HepG2 (cell line): Measurements from ENCODE around the gene SMOC1. TPM values are rescaled to one million over a fixed set of nuclear protein-coding genes. Genes with fewer than 3 reads are reported as not detected.

Experiments used
- ATAC-seq: fragments of 200-7000 bp; cut with Tn5 transposase; 3 replicates; pipeline ENCODE4 v1.9.1; 2020; ENCODE audit warnings: mild to moderate bottlenecking, moderate library complexity
- BruUV-seq: library from RNA; stranded (reverse); fragments of 400-500 nt; replicated peaks from 2 replicates; lab custom pipeline; 2021; lab: Mats Ljungman, UMichigan
- CTCF ChIA-PET: fragments of 300-600 bp; formaldehyde crosslinking; extraction: SDS; loops from one replicate; lab custom pipeline; 2021; ENCODE audit warnings: low total read pairs, inconsistent platforms, low intra/inter-chr PET ratio; lab: Yijun Ruan, JAX
- POLR2A ChIA-PET: fragments of 350-600 bp; sonication (Branson Sonifier 250); formaldehyde crosslinking; loops from one replicate; lab custom pipeline; 2020; ENCODE audit warnings: antibody characterized with exemption, inconsistent platforms; lab: Yijun Ruan, JAX
- DNase-seq: peaks from one replicate; pipeline ENCODE4 v3.0.0-alpha.2; 2015; ENCODE audit warnings: low spot score
- FAIRE-seq: peaks from 3 replicates; lab custom pipeline; 2011; peaks lifted over from hg19 to GRCh38; lab: Jason Lieb, UNC
- H2AFZ ChIP-seq: one replicate; pipeline ENCODE4 v1.6.1; 2011; ENCODE audit warnings: low read length, inconsistent platforms
- H3K27ac ChIP-seq: fragments of 300-600 bp; 3 replicates; pipeline ENCODE4 v1.8.0; 2011; ENCODE audit warnings: mixed run types, mild to moderate bottlenecking, mixed read lengths, low read length, inconsistent platforms; ENCODE audit not compliant: insufficient read depth; ENCODE audit errors: extremely low read length
- H3K27me3 ChIP-seq, 2 experiments: fragments of 200-600 bp in 1 of 2; 2 replicates in 1 of 2; 3 replicates in 1 of 2; pipeline versions ENCODE4 v1.6.0 to v1.8.0; 2011; ENCODE audit warnings: low read length in 2 of 2, mild to moderate bottlenecking in 2 of 2, moderate library complexity in 2 of 2, inconsistent platforms in 1 of 2; ENCODE audit not compliant: insufficient read depth in 2 of 2, control insufficient read depth in 1 of 2
- H3K36me3 ChIP-seq, 2 experiments: fragments of 200-600 bp in 1 of 2; replicated peaks in 1 of 2; 2 replicates in 1 of 2; 3 replicates in 1 of 2; pipeline versions ENCODE4 v1.5.1 to v1.8.0; 2011; ENCODE audit warnings: low read length in 2 of 2, inconsistent platforms in 1 of 2; ENCODE audit not compliant: insufficient read depth in 2 of 2, control insufficient read depth in 1 of 2
- H3K4me1 ChIP-seq: 2 replicates; pipeline ENCODE4 v1.5.1; 2012; ENCODE audit warnings: low read length, inconsistent platforms; ENCODE audit not compliant: insufficient read depth
- H3K4me2 ChIP-seq: 2 replicates; pipeline ENCODE4 v1.6.0; 2011; ENCODE audit warnings: low read depth, low read length, inconsistent platforms
- H3K4me3 ChIP-seq, 3 experiments: fragments of 200-600 bp in 1 of 3; sonication (generic), shearing (Covaris generic) in 1 of 3; replicated peaks in 1 of 3; 2 replicates each; pipeline ENCODE4 v1.5.1; 2011 to 2016; ENCODE audit warnings: low read length in 3 of 3, inconsistent platforms in 2 of 3, low read depth in 2 of 3, mild to moderate bottlenecking in 2 of 3, control low read depth in 1 of 3, mixed read lengths in 1 of 3; ENCODE audit not compliant: insufficient read depth in 1 of 3
- H3K79me2 ChIP-seq: one replicate; pipeline ENCODE4 v1.6.1; 2011; ENCODE audit warnings: low read length, inconsistent platforms; ENCODE audit not compliant: insufficient read depth
- H3K9ac ChIP-seq: 2 replicates; pipeline ENCODE4 v1.6.0; 2011; ENCODE audit warnings: mild to moderate bottlenecking, low read depth, low read length, inconsistent platforms; ENCODE audit not compliant: insufficient read depth
- H3K9me3 ChIP-seq: 2 replicates; pipeline ENCODE4 v1.5.1; 2012; ENCODE audit warnings: mild to moderate bottlenecking, low read length
- H4K20me1 ChIP-seq: 2 replicates; pipeline ENCODE4 v1.6.0; 2011; ENCODE audit warnings: inconsistent platforms, mild to moderate bottlenecking, low read length, moderate library complexity; ENCODE audit not compliant: insufficient read depth
- ATF7-NPFF ChIP-seq: sonication (generic); formaldehyde crosslinking; IDR thresholded peaks from 2 replicates; pipeline ENCODE4 v1.8.1; 2023; ENCODE audit warnings: mild to moderate bottlenecking, low read depth, missing genetic modification reagents, moderate library complexity
- CCDC6 ChIP-seq: sonication (generic); formaldehyde crosslinking; IDR thresholded peaks from 2 replicates; pipeline ENCODE4 v1.8.1; 2022; ENCODE audit warnings: mild to moderate bottlenecking, missing genetic modification reagents, moderate library complexity
- FUBP1 ChIP-seq: sonication (generic); formaldehyde crosslinking; IDR thresholded peaks from 2 replicates; pipeline ENCODE4 v1.5.1; 2020; ENCODE audit warnings: missing genetic modification reagents, mild to moderate bottlenecking, borderline replicate concordance
- GLI4 ChIP-seq: sonication (generic); formaldehyde crosslinking; IDR thresholded peaks from 2 replicates; pipeline ENCODE4 v1.5.1; 2020; ENCODE audit warnings: missing genetic modification reagents, mild to moderate bottlenecking, moderate library complexity, borderline replicate concordance
- HDAC2 ChIP-seq: sonication (generic); formaldehyde crosslinking; IDR thresholded peaks from 2 replicates; pipeline ENCODE4 v1.4.0; 2020; ENCODE audit warnings: missing genetic modification reagents
- HOMEZ ChIP-seq: IDR thresholded peaks from 2 replicates; pipeline ENCODE4 v1.6.1; 2016; ENCODE audit warnings: low read depth
- MXD1 ChIP-seq: sonication (generic); formaldehyde crosslinking; IDR thresholded peaks from 2 replicates; pipeline ENCODE4 v1.4.0; 2020; ENCODE audit warnings: mild to moderate bottlenecking, missing genetic modification reagents
- NFE2L2 ChIP-seq: fragments of 150-350 bp; IDR thresholded peaks from 2 replicates; pipeline ENCODE4 v1.6.1; 2014; ENCODE audit warnings: low read length
- NFKBIZ ChIP-seq: IDR thresholded peaks from 2 replicates; pipeline ENCODE4 v1.6.1; 2018; ENCODE audit warnings: missing genetic modification reagents, missing compliant biosample characterization
- ZNF580 ChIP-seq: IDR thresholded peaks from 2 replicates; pipeline ENCODE4 v1.6.1; 2016; ENCODE audit warnings: low read depth, borderline replicate concordance
- ZNF83 ChIP-seq: sonication (generic); formaldehyde crosslinking; IDR thresholded peaks from 2 replicates; pipeline ENCODE4 v1.4.0; 2020; ENCODE audit warnings: missing genetic modification reagents, mild to moderate bottlenecking, borderline replicate concordance
- ZNF850 ChIP-seq: sonication (generic); formaldehyde crosslinking; conservative IDR thresholded peaks from 2 replicates; pipeline ENCODE4 v1.9.0; 2021; ENCODE audit warnings: mild to moderate bottlenecking, missing genetic modification reagents
- WGBS: methylation state at CpG from one replicate; pipeline ENCODE4 v1.1.6; 2017; ENCODE audit warnings: low lambda C conversion rate; 5-methylcytosine and 5-hydroxymethylcytosine counted together
- in situ Hi-C: cut with HindIII; loops from 2 replicates; pipeline ENCODE4 v1.10.0; 2017; ENCODE audit warnings: low pct_unique_long_range_greater_than_20kb; ENCODE audit not compliant: extremely low pct_ligation_motif_present
- intact Hi-C: fragments of 100-400 bp; cut with micrococcal nuclease; formaldehyde crosslinking; loops from one replicate; pipeline ENCODE4 v1.10.0; 2022; ENCODE audit not compliant: unreplicated experiment
- polyA plus RNA-seq, 8 experiments: library from polyadenylated mRNA; depleted of rRNA in 3 of 8; stranded (reverse) in 7 of 8; unstranded in 1 of 8; fragments of >200 nt; fragmentation: Illumina TruSeq in 4 of 8; extraction: Trizol in 4 of 8; gene quantifications; 2 replicates each; pipeline versions ENCODE4 v1.2.1 to v1.2.3, GENCODE V29; 2011 to 2016; ENCODE audit warnings: low read depth in 4 of 8, missing spikeins in 1 of 8, mixed read lengths in 1 of 8; ENCODE audit not compliant: insufficient read depth in 1 of 8
- total RNA-seq, 5 experiments: library from RNA; depleted of rRNA; stranded (reverse); fragments of >200 nt; fragmentation: Illumina TruSeq; extraction: Trizol; gene quantifications; 2 replicates each; pipeline ENCODE4 v1.2.3, GENCODE V29; 2016; ENCODE audit warnings: low read depth in 1 of 5

SMOC1 gene
- total and polyA plus RNA-seq, 2 of the 13 experiments (the other 11 are each of a cell fraction or from before 2014, with no cell fraction given) = 17.8 to 35.6 TPM

- Histone ChIP-seq H3K9ac (no peak overlapping the region), H3K27me3 (no peaks in the 10 kb centered on the region), H3K4me3 (no peak overlapping the region), H3K4me2 (no peak overlapping the region), H3K27ac (no peak overlapping the region), H3K9me3 (no peaks in the 10 kb centered on the region), H2AFZ (no peak overlapping the region), H4K20me1 (no peaks in the 10 kb centered on the region), H3K4me1 (no peaks in the 10 kb centered on the region), H3K79me2 (no peaks in the 10 kb centered on the region), H3K36me3 (peaks cover 10 to 30% of the 10 kb centered on the region in 2 experiments)
- DNase-seq (no peak), ATAC-seq (no peak), FAIRE-seq (no peak)
- ChIA-PET POLR2A (no interaction called here), CTCF (no interaction called here)
- in situ Hi-C loops (no loop called here), intact Hi-C loops (no loop called here)
- no TSS peak for BruUV-seq
- TF ChIP-seq HDAC2 = no peak
- TF ChIP-seq NFE2L2 = no peak
- TF ChIP-seq FUBP1 (CRISPR knock-in tag) = no peak
- no peak for TF ChIP-seq ZNF580 (CRISPR knock-in tag)
- no peak for TF ChIP-seq ZNF83 (CRISPR knock-in tag)
- no peak for TF ChIP-seq NFKBIZ
- no peak for TF ChIP-seq MXD1 (CRISPR knock-in tag)
- TF ChIP-seq HOMEZ (CRISPR knock-in tag) = no peak
- no peak for TF ChIP-seq ZNF850
- no peak for TF ChIP-seq ATF7-NPFF (CRISPR knock-in tag)
- TF ChIP-seq CCDC6 = no peak
- TF ChIP-seq GLI4 (CRISPR knock-in tag) = no peak
- WGBS = 93% methylated on average over 1 of the region's 1 CpG
Measured at GRCh38 chr14:69973846-69974245, 94.6 kb downstream of the SMOC1 start.
